Measurements from ENCODE around the gene DCAF11.

Gene DCAF11

DNA sequence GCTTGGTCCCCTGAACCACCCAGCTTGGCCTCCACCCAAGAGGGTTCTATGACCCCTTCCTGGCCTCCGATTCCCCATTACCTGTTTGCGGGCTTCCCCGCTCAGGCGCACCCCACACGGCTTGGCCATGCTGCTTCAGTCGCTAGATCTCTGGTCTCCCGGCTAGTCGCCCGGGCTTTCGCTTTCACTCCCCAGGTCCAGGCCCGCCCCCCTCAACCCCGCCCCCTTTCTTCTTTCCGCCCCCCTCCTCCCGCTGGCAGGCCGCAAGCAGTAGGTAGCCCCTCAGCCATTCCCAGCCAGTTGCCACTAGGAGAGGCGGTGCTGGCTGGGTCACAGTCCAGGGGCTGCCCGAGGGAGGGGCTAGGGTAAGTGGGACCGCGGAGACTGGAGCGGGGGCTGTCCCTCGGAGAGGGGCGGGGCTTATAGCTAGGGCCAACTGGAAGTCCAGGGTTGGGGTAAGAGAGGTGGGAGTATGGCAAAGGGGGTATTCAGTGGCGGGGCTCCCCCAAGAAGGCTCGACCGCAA, 31.9 kb downstream of the DCAF11 start, which contains the start of gene PSME2:
PSME2 (minus strand) TSS at position 158 of the 525 bp plus-strand sequence; CDS start at position 129, 29 bp downstream.
- peak within 1 kb of the TSS; percentile 83 for H3K27ac Mint-ChIP-seq
- H3K4me3 Mint-ChIP-seq, result peak within 1 kb of the TSS; percentile 90
- H3K27me3 Mint-ChIP-seq, result no peaks in the 10 kb centered on the region
- peaks cover 46% of the 10 kb centered on the region for H3K36me3 Mint-ChIP-seq
- ATAC-seq, result peak; percentile 87
- no peaks in the 10 kb centered on the region for H3K9me3 Mint-ChIP-seq
- peaks cover 58% of the 10 kb centered on the region for H3K4me1 Mint-ChIP-seq

DNA sequence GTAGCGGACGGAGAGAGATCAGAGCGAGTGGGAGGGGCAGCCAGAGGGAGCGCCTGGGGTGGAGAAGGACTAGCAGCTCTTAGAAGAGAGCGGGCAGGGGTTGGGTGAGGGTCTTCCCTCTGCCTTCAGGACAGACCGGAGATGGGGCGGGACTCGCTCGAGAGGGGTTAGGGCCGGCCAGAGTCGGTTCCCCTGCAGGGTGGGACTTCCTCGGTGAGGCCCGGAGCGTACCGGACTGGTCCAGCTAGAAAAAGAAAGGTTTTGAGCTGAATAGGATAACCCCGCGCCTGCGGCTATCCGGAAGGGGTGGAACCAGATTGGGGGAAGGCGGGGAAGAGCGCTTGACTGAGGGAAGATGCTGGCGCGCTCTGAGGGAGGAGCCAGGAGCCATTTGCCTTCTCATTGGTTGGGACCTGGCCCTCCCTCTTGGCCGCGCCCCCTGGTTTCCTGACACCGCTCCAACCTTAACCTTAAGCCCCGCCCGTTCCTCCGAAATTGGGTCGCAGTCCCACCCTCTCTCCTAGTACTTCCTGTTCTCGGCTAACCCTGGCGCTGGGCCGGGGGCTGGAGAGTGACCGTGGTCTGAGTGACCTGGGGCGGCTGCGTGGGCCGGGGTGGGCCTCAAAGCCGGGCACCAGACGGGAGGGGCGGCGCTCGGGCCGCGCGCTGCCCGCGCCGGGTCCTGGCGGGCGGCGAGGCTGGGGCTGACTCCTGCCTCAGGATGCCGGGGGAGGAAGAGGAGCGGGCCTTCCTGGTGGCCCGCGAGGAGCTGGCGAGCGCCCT, 32.6 kb downstream of the DCAF11 start, which contains the start of gene RNF31:
RNF31 (plus strand) TSS at position 521 of the 783 bp plus-strand sequence; CDS start at position 722, 201 bp downstream.
- Mint-ChIP-seq H3K4me1 (peaks cover 58% of the 10 kb centered on the region), H3K27me3 (no peaks in the 10 kb centered on the region), H3K4me3 (peak within 1 kb of the TSS; percentile 90), H3K9me3 (no peaks in the 10 kb centered on the region), H3K36me3 (peaks cover 46% of the 10 kb centered on the region), H3K27ac (peak within 1 kb of the TSS; percentile 83)
- peak; percentile 96 for ATAC-seq

DNA sequence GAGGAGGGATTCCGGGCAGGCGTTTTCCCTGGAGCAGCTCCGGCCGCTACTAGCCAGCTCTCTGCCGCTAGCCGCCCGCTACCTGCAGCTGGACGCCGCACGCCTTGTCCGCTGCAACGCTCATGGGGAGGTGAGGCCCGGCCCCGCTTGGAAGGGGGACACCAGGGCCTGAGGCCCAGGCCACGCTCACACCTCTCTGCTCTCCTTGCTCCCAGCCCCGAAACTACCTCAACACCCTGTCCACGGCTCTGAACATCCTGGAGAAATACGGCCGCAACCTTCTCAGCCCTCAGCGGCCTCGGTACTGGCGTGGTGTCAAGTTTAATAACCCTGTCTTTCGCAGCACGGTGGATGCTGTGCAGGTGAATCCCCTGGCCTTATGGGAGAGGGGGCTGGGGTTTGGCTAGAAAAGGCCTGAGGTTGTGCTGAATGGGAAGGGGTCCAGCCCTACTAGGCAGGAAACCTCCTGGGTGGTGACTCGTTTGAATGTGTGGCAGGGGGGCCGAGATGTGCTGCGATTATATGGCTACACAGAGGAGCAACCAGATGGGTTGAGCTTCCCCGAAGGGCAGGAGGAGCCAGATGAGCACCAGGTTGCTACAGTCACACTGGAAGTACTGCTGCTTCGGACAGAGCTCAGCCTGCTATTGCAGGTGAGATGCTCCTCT, 33.3 kb downstream of the DCAF11 start:
- no peak for ATAC-seq
- no peaks in the 10 kb centered on the region for H3K9me3 Mint-ChIP-seq
- H3K27me3 Mint-ChIP-seq, result no peaks in the 10 kb centered on the region
- H3K27ac Mint-ChIP-seq, result peak overlapping the region; percentile 83
- peaks cover 42% of the 10 kb centered on the region for H3K36me3 Mint-ChIP-seq
- H3K4me1 Mint-ChIP-seq, result peaks cover 53% of the 10 kb centered on the region
- H3K4me3 Mint-ChIP-seq, result peak overlapping the region; percentile 90

DNA sequence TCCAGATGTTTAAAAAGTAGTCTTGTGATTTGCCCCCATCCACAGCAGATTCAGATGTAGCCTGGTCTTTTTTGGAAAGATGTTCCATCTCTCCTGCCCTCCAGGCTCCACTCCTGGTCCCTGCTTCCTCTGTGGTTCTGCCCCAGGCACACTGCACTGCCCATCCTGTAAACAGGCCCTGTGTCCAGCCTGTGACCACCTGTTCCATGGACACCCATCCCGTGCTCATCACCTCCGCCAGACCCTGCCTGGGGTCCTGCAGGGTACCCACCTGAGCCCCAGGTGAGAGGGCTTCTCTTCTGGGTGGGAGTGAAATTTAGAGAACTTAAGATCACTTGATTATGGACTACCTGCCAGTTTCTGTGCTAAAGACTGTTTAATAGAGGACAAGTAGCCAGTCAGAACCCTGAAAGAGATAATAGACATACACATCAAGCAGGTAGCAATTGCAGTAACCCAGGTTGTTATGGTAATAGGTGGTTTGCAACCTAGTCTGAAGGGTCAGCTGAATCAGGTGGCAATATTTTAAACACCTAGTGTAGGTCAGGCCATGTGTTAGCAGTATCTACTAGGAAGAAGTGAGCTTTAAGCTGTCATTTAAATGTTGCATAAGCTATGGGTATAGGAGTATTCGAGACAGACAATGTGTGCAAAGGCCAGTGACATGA, 34.9 kb downstream of the DCAF11 start:
- Mint-ChIP-seq H3K9me3 (no peaks in the 10 kb centered on the region), H3K4me1 (peaks cover 45% of the 10 kb centered on the region), H3K27ac (no peak overlapping the region), H3K27me3 (no peaks in the 10 kb centered on the region), H3K4me3 (no peak overlapping the region), H3K36me3 (peaks cover 28% of the 10 kb centered on the region)
- no peak for ATAC-seq

DNA sequence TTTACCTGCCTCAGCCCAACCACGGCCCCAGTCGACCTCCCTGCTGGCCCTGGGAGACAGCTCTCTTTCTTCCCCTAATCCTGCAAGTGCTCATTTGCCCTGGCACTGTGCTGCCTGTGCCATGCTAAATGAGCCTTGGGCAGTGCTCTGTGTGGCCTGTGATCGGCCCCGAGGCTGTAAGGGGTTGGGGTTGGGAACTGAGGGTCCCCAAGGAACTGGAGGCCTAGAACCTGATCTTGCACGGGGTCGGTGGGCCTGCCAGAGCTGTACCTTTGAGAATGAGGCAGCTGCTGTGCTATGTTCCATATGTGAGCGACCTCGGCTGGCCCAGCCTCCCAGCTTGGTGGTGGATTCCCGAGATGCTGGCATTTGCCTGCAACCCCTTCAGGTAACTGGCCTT, 35.5 kb downstream of the DCAF11 start:
- H3K4me1 Mint-ChIP-seq, result peaks cover 42% of the 10 kb centered on the region
- no peak overlapping the region for H3K4me3 Mint-ChIP-seq
- no peak for ATAC-seq
- H3K27ac Mint-ChIP-seq, result peak overlapping the region; percentile 39
- no peaks in the 10 kb centered on the region for H3K9me3 Mint-ChIP-seq
- no peaks in the 10 kb centered on the region for H3K27me3 Mint-ChIP-seq
- peaks cover 30% of the 10 kb centered on the region for H3K36me3 Mint-ChIP-seq

DNA sequence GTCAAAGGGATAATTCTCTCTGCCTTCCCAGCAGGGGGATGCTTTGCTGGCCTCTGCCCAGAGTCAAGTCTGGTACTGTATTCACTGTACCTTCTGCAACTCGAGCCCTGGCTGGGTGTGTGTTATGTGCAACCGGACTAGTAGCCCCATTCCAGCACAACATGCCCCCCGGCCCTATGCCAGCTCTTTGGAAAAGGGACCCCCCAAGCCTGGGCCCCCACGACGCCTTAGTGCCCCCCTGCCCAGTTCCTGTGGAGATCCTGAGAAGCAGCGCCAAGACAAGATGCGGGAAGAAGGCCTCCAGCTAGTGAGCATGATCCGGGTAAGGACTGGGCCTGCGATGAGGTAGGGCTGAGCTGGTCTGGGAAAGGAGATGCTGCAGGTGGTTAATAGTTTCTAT, 36.0 kb downstream of the DCAF11 start:
- Mint-ChIP-seq H3K9me3 (no peaks in the 10 kb centered on the region), H3K27ac (peak overlapping the region; percentile 39), H3K4me1 (peaks cover 37% of the 10 kb centered on the region), H3K27me3 (no peaks in the 10 kb centered on the region), H3K4me3 (no peak overlapping the region), H3K36me3 (peaks cover 30% of the 10 kb centered on the region)
- ATAC-seq, result no peak

DNA sequence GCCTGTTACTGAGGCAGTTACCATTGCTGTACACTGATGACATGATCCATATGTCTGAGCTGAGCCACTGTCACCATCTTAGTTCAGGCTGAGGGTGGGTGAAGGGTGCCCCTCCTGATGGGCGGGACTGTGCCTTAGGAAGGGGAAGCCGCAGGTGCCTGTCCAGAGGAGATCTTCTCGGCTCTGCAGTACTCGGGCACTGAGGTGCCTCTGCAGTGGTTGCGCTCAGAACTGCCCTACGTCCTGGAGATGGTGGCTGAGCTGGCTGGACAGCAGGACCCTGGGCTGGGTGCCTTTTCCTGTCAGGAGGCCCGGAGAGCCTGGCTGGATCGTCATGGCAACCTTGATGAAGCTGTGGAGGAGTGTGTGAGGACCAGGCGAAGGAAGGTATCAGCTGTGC, 36.4 kb downstream of the DCAF11 start:
- Mint-ChIP-seq H3K27me3 (no peaks in the 10 kb centered on the region), H3K27ac (no peak overlapping the region), H3K36me3 (peaks cover 34% of the 10 kb centered on the region), H3K4me1 (peaks cover 33% of the 10 kb centered on the region), H3K9me3 (no peaks in the 10 kb centered on the region), H3K4me3 (no peak overlapping the region)
- ATAC-seq, result no peak

DNA sequence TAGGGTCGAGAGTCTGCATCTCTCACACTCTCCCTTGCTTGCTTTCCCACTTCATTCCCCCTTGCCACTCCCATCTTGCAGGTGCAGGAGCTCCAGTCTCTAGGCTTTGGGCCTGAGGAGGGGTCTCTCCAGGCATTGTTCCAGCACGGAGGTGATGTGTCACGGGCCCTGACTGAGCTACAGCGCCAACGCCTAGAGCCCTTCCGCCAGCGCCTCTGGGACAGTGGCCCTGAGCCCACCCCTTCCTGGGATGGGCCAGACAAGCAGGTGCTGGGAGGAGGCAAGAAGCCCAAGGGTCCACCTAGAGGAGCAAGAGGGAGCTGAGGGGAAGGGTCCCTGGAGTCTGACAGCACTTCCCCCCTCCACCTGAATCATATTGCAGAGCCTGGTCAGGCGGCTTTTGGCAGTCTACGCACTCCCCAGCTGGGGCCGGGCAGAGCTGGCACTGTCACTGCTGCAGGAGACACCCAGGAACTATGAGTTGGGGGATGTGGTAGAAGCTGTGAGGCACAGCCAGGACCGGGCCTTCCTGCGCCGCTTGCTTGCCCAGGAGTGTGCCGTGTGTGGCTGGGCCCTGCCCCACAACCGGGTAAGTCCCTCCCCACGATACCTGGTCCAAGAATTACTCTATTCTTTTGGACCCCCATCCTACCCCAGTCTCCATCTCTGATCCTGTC, 37.0 kb downstream of the DCAF11 start:
- Mint-ChIP-seq H3K36me3 (peaks cover 35% of the 10 kb centered on the region), H3K9me3 (no peaks in the 10 kb centered on the region), H3K4me3 (no peak overlapping the region)

DNA sequence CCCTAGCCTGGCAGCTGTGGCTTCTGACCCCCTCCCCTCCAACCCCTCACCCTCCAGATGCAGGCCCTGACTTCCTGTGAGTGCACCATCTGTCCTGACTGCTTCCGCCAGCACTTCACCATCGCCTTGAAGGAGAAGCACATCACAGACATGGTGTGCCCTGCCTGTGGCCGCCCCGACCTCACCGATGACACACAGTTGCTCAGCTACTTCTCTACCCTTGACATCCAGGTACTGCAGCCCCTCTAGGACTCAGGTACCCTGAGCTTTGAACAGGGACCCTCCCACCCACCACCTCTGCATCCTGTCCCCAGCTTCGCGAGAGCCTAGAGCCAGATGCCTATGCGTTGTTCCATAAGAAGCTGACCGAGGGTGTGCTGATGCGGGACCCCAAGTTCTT, 40.5 kb downstream of the DCAF11 start:
- Mint-ChIP-seq H3K27me3 (no peaks in the 10 kb centered on the region), H3K4me3 (no peak overlapping the region), H3K4me1 (peaks cover 15% of the 10 kb centered on the region), H3K9me3 (no peaks in the 10 kb centered on the region), H3K27ac (peak overlapping the region; percentile 43), H3K36me3 (peaks cover 55% of the 10 kb centered on the region)
- no peak for ATAC-seq

More for the DNA sequence above, 37.0 kb downstream of the DCAF11 start:
- Mint-ChIP-seq H3K4me1 (peaks cover 31% of the 10 kb centered on the region), H3K27me3 (no peaks in the 10 kb centered on the region), H3K27ac (no peak overlapping the region)
- no peak for ATAC-seq

DNA sequence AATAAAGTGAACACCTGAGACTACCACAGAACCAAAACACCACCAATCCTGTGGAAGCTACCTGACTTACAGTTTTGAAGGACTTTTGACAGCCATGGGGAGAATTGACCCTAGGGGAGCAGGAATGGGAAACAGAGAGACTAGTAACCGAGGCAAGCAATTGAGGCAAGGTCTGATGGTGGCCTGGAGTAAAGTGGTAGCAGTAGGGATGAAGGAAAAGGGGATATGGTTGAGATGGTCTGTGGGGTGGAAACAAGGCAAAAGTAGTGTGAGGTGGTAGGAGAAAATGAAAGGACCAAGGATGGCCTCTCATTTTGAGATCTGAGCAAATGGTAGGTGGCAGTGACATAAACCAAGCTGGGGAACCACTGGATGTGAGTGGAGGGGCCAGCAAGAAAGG, 42.3 kb downstream of the DCAF11 start:
- ATAC-seq, result no peak
- Mint-ChIP-seq H3K27ac (no peak overlapping the region), H3K9me3 (no peaks in the 10 kb centered on the region), H3K4me1 (peaks cover 17% of the 10 kb centered on the region), H3K36me3 (peaks cover 54% of the 10 kb centered on the region), H3K4me3 (no peak overlapping the region), H3K27me3 (no peaks in the 10 kb centered on the region)

DNA sequence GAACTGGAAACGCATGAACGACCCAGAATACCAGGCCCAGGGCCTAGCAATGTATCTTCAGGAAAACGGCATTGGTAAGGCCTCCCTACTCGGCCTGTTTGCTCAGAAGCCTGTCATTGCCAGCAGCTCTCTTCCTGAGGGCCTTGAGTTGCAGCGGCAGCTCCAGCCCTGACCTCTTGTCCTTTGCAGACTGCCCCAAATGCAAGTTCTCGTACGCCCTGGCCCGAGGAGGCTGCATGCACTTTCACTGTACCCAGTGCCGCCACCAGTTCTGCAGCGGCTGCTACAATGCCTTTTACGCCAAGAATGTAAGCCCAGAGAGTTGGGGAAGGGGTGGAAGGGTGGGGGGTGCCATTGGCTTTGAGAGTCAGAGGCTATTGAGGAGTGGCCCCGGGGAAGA, 42.8 kb downstream of the DCAF11 start:
- Mint-ChIP-seq H3K36me3 (peaks cover 59% of the 10 kb centered on the region), H3K4me1 (peaks cover 22% of the 10 kb centered on the region), H3K27ac (no peak overlapping the region), H3K9me3 (no peaks in the 10 kb centered on the region), H3K27me3 (no peaks in the 10 kb centered on the region), H3K4me3 (no peak overlapping the region)
- no peak for ATAC-seq

DNA sequence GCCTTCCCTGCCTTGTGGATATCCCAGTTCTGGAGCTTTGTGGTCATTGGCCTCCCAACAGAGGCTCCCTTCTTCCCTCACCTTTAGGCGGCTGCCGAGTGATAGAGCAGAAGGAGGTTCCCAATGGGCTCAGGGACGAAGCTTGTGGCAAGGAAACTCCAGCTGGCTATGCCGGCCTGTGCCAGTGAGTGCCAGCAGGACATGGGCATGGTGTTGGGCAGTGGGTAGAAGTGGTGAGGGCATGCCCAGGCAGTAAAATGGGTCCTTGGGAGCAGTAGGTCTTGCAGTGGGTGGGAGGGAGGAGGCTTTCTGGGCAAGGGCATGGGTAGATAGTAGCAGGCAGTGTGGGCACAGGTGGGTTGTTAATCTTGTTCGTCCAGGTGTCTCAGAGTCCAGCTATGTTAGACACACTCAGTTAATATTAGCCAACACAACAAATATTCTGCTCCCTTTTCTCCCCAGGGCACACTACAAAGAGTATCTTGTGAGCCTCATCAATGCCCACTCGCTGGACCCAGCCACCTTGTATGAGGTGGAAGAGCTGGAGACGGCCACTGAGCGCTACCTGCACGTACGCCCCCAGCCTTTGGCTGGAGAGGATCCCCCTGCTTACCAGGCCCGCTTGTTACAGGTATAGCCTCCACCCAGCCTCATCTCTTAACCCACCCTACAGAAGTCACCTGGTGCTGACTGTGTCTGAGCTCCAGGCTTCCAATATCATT, 45.4 kb downstream of the DCAF11 start:
- Mint-ChIP-seq H3K4me3 (no peak overlapping the region), H3K9me3 (no peaks in the 10 kb centered on the region), H3K27ac (peak overlapping the region; percentile 90), H3K36me3 (peaks cover 81% of the 10 kb centered on the region), H3K27me3 (no peaks in the 10 kb centered on the region), H3K4me1 (peaks cover 46% of the 10 kb centered on the region)
- no peak for ATAC-seq

DNA sequence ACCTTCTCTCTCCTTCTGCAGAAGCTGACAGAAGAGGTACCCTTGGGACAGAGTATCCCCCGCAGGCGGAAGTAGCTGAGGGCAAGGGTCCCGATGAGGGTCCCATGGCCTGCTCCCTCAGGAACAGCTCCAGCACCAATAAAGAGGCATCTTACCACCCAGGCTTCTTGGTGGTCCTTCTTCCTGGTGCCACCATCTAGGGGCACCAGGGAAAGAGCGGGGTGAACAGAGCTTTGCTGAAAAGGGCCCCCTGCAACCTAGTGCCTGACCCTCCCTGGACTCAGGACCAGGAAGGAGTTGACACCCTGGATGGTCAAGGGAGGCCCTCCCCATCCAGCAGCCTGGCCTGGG, 45.9 kb downstream of the DCAF11 start:
- peaks cover 81% of the 10 kb centered on the region for H3K36me3 Mint-ChIP-seq
- H3K4me1 Mint-ChIP-seq, result peaks cover 52% of the 10 kb centered on the region
- no peaks in the 10 kb centered on the region for H3K27me3 Mint-ChIP-seq
- H3K9me3 Mint-ChIP-seq, result no peaks in the 10 kb centered on the region
- ATAC-seq, result no peak
- H3K27ac Mint-ChIP-seq, result peak overlapping the region; percentile 90
- H3K4me3 Mint-ChIP-seq, result no peak overlapping the region
